GM03348 (cell line): ENCODE measurements around the gene AMOTL2.

Source experiments
- DNase-seq: peaks from one replicate; pipeline ENCODE4 v3.0.0; 2012; ENCODE audit warnings: low spot score

AMOTL2 gene

GRCh38 chr3:134374105-134374790, at the start of gene AMOTL2:
Gene AMOTL2, minus strand, starts transcription at chr3:134374447. Its CDS starts 3,014 bp downstream, at chr3:134371433.
- peak; percentile 99 for DNase-seq

GRCh38 chr3:134423153-134423552, 48.9 kb upstream of the AMOTL2 start:
- peak; percentile 43 for DNase-seq

DNA sequence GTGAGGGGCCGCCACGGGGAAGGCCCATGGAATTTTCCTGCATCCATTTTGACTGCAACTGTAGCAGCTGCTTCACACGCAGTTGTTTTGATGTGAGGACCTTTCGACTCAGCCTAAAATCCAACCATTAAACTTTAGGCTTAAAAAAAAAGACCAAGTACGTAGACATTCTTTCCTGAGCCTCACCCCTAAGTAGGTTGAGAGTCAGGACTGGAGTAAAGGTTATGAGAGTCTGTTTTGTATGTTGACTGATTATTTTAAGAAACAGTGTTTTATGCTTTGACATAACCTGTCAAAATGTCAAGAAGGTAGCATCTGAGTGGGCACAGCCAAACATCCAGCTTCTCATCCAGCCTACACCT, 45.7 kb upstream of the AMOTL2 start:
- DNase-seq, result no peak

- DNase-seq, result no peak
Measured at GRCh38 chr3:134419214-134419959, 45.1 kb upstream of the AMOTL2 start.

- no peak for DNase-seq
Measured at GRCh38 chr3:134409041-134409440, 34.8 kb upstream of the AMOTL2 start.

DNA sequence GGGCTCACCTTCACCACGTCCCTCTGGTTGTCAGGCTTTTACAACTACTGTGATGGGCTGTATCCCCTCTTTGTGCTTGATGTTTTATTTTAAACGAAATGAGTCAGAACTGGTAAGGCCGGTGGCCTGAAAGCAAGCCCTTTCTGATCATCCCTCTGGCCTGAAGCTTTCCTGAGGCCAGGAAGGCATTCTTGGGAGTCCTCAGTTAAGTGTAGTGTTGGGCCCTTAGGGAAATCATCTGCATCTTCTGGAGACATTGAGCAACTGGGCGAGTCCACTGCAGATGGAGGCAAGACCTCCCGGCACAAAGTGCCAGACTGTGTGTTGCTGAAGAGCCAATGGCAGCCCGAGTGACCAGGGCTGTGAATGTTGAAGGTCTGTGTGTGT, 33.0 kb upstream of the AMOTL2 start:
- DNase-seq, result peak; percentile 53

- DNase-seq, result peak; percentile 37
Measured at GRCh38 chr3:134406331-134407238, 32.3 kb upstream of the AMOTL2 start.

GRCh38 chr3:134404366-134404885, 30.2 kb upstream of the AMOTL2 start:
- DNase-seq, result no peak

DNA sequence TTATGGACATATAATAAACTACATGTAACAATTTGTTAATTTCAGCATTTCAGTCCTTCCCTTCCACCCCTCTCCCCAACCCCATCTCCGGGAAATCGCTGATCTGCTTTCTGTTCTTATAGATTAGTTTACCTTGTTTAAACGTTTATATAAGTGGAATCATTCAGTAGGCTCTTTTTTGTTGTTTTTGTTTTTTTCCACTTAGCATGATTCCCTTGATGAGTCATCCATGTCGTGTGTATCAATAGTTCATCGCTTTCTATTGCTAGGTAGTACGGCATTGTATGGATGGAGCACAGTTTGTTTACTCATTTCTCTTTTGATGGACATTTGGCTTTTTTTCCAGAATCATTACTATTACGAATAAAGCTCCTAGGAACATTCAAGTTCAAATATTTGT, 23.5 kb upstream of the AMOTL2 start:
- no peak for DNase-seq

GRCh38 chr3:134395103-134395502, 20.9 kb upstream of the AMOTL2 start:
- no peak for DNase-seq

- no peak for DNase-seq
Measured at GRCh38 chr3:134394380-134394779, 20.1 kb upstream of the AMOTL2 start.

GRCh38 chr3:134393074-134393473, 18.8 kb upstream of the AMOTL2 start:
- DNase-seq, result no peak

- no peak for DNase-seq
Measured at GRCh38 chr3:134392336-134392983, 18.2 kb upstream of the AMOTL2 start.

GRCh38 chr3:134389865-134390264, 15.6 kb upstream of the AMOTL2 start:
- DNase-seq, result no peak

- no peak for DNase-seq
Measured at GRCh38 chr3:134388788-134389485, 14.7 kb upstream of the AMOTL2 start.

- no peak for DNase-seq
Measured at GRCh38 chr3:134388292-134388691, 14.0 kb upstream of the AMOTL2 start.

DNA sequence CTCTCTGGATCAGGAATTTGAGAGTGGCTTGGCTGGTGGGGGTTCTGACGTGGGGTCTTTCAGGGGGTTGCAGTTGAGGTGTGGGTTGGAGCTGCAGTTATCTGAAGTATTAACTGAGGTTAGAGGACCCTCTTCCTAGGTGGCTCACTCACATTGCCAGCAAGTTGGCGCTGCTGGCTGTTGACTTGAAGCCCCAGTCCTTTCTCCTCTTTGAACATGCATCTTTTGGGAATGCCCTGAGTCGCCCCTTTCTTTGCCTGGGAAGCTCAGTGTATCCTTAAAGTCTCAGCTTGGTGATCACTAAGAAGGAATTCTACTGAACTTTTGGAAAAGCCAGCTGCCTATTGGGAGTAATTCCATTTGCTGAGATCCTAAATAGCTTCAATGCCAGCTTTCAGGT, 13.0 kb upstream of the AMOTL2 start:
- DNase-seq, result no peak

GRCh38 chr3:134384963-134385362, 10.7 kb upstream of the AMOTL2 start:
- DNase-seq, result no peak

DNA sequence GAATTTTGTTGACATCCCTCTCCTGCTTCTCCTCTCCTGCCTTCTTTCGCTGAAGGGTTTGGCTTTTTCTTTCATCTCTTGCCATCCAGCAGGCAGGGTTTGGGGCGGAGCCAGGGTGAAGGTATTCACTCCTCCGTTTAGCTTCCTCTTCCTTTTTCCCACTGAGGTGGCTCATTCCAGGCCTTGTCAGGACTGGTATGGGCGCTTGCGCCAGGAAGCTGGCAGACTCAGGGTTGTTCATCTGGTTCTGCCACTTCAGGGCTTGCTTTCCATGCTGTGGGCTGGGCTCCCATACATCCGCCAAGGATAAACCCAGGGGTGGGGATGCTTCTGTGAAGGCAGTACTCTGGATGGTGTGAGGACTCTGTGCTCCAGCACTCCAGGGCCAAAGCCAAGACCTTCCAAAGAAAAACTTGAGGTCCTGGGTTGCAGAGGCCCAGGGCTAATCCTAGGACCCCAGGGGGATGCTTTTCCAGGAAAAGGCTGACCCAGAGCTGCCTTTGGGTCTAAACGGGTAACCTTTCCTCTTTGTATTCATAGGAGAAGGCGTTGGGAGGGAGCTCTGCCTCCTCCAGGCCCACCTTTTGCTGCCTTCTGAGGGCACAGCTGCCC, 7.7 kb upstream of the AMOTL2 start:
- no peak for DNase-seq

DNA sequence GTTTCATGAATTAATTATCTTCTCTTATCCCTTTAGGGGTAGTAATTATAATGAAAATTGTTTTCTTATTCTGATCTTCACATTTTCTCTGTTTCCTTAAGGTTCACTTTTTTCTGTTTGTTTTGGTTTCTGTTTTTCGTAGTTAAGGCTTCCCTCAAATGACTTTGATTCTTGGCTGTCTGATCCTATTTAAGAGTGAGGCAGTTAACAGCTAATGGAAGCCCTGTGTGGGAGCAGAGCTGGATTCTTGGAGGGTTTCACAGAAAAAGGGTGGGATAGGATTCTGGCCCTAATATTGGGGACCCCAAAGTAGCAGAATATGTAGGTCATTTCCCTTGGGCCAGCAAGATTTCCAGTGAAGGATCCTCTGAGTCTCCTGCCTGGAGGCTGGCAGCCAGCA, 6.8 kb upstream of the AMOTL2 start:
- no peak for DNase-seq

DNA sequence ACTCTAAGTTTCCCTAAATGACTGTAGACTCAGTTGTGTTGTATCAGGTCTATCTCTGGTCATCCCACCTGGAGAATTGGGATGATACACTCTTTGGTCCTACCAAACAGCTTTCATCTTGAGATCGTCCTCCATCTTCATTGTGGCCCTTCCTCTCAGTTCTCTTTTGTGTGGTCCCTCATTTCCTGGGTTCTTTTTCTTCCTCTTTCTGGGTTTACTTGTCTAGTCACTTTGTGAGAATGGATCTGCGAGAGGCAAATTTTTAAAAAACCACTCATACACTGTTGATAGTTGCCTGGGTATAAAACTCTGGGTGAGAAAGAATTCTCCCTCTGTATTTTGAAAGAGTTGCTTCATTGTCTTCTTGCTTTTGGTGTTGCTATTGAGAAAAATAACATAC, 6.0 kb upstream of the AMOTL2 start:
- no peak for DNase-seq
